Renal pelvis (tissue), 4 donors: Measurements from ENCODE around the gene EHD1. TPM values are rescaled to one million over a fixed set of nuclear protein-coding genes. Genes with fewer than 3 reads are reported as not detected.
A peak's percentile ranks its signal among the peaks of the same experiment; 100 is the strongest.
"Not testable (repeated sequence)": the region's sequence is repeated elsewhere in the genome, so short reads cannot be mapped to it uniquely, and the experiment has no call there.

ENCODE experiments used
- DNase-seq: peaks from one replicate; pipeline ENCODE4 v3.0.0-alpha.2; 2013
- polyA plus RNA-seq, 3 donors: library from polyadenylated mRNA; unstranded; fragments of 120-200 nt; gene quantifications; one replicate each; pipeline ENCODE4 v1.2.1, GENCODE V29; 2013; ENCODE audit not compliant: insufficient read length in 3 of 3

The EHD1 gene
- polyA plus RNA-seq, 3 donors, result 61.6 to 73.4 (median 68.3) TPM

DNA sequence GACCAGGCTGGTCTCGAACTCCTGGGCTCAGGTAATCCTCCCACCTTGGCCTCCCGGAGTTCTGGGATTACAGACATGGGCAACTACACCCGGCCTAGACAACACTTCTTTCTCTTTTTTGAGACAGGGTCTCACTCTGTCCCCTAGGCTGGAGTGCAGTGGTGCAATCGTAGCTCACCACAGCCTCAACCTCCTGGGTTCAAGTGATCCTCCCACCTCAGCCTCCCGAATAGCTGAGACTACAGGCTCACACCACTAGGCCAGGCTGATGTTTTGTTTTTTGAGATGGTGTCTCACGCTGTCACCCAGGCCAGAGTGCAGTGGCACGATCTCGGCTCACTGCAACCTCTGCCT is 32.7 kb downstream of the EHD1 start:
- not testable (repeated sequence) for DNase-seq

DNA sequence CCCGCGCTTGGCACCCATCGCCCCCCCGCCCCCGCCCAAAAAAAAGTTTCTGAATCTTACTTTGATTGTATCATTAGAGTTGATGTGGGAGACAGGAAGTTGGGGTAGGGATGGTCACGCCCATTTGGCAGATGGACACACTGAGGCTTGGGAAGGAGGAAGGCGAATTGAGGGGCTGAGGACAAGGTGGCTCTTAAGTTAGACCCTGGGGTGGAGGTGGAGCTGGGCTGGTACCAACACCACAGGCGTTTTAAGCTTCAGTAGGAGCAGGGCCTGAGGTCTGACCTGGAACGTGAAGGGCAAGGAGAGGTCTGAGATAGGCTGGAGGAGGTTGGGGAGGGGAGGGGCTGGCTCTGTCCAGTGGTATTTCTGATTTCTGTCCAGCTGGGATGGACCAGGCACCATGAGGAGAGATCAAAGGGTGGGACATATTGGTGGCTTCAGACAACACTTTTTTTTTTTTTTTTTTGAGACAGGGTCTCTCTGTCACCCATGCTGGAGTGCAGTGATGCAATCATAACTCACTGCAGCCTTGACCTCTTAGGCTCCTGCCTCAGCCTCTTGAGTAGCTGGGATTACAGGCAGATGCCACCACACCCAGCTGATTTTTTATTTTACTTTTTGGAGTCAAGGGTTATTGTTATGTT is 33.2 kb downstream of the EHD1 start:
- no peak for DNase-seq

DNA sequence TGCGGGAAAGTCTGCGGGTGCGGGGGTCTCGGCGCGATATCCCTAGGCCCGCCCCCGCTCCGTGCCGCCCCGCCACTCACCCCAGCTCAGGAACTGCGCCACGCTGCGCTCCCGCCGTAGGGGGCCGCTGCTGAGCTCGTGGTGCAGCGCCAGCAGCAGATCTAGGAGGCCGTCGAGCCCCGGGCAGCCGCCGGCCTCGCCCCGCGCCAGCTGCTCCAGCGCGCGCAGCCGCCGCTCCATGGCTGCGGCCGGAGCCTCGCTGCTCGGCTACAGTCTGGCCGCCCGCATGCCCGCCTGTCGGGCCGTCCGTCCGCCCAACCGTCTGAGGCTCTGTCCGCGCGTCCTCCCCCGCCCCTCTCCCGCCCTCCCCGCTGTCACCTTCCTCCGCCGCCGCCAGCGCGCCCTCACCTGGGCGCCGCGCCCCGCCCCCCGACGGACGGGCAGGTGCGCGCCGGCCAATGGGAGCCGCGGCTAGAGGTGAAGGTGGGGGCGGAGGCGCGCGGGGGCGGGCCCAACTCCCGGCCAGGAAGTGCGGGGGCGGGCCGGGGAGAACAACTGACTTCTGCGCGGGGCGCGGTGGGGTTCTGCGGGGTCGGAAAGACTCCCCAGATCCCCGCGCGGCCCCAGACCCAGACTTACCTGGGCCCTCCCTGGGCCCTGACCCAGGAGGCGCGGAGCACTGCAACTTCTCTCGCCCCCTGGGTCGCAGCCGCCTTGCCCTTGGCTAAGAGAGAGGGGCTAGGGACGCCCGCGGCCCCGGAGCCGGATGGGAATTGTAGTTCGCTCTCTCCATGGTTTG is 33.9 kb downstream of the EHD1 start, which contains the start of gene CDC42BPG:
TSS of gene CDC42BPG (minus strand) at position 324 of the 799 bp plus-strand sequence. CDS start at position 240, 84 bp downstream.
- peak; percentile 67 for DNase-seq

DNA sequence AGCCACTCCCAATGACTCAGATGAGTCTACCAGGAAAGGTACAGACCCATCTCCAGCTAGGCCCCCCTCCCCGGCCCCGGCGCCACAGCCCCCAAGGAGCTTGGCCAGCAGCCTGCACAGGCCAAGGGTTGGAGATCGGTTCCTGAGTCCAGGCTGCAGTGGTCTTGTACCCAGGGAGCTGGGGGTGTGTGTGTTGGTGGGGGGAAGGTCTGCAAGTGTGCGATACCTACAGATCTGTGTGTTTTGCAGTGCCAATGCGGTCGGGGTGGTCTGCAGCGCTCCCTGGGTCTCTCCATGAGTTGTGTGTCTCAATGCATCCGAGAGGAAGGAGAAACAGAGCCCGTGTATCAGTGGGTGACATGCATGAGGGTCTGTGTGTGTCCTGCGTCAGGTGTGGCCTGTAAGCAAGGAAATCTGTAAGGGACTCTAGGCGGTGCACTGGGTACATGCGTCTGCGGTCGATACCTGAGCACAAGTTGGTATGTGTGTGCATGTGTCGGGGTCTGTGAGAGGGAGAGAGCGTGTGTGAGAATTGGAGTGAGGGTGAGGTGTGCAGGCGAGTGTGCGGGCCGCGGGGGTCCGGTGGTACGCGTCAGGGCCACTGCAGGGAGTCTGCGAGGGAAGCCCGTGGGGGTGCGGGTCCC is 34.6 kb downstream of the EHD1 start:
- DNase-seq, result no peak

DNA sequence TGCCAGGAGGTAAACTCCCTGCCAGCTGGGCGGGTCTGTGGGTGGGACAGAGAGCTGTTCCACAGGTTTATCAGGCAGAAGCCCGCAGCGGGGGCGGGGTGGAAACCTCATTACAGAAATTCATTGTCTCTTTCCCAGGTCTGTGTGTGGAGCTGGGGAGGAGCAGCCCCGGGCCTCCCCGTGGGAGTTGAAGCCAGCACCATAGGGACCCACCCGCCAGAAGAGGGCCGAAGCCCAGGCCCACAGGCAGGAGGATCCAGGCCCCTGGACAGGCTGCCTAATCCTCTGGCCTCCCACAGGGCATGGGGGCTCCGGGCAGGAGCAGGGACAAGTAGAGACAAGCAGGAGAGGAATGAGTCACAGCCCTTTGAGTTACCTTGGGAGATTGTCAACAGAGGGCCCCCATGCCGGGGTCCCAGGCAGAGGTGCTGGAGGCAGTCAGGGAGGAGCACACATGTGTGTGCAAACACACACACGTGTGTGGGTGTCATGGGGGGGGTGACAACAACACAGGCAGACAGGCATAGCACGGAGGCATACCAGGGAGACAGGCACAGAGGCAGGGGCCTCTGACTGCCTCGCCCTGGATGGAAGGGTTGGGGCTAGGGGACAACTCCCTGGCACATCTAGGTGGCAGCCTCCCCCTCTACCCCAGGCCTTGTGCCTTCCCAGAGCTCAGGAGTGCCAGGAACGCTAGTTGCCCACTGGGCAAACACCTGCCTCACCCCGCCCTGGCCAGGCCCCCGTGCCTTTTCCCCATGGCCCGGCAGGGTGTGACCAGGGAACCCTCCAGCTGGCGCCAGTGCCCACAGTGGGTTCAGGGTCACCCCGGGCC is 35.4 kb downstream of the EHD1 start:
- no peak for DNase-seq

DNA sequence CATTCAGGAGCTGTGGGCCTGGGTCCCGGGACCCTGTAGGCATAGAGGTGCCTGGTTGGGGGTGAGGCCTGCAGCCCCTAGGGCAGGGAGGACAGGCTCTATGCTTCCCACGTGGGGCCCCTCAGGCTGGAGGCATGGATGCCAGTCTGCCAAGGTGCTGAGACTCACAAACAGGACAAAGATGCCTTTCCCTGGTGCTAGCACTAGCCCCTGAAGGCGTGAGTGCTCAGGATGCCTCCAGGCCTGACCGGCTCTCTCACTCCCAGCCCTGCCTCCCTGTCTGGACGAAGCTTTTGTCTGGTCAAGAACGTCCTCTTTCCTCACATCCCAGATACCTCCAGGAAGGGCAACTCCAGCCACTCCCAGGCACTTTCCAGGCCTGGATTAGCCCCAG is 36.1 kb downstream of the EHD1 start:
- no peak for DNase-seq

DNA sequence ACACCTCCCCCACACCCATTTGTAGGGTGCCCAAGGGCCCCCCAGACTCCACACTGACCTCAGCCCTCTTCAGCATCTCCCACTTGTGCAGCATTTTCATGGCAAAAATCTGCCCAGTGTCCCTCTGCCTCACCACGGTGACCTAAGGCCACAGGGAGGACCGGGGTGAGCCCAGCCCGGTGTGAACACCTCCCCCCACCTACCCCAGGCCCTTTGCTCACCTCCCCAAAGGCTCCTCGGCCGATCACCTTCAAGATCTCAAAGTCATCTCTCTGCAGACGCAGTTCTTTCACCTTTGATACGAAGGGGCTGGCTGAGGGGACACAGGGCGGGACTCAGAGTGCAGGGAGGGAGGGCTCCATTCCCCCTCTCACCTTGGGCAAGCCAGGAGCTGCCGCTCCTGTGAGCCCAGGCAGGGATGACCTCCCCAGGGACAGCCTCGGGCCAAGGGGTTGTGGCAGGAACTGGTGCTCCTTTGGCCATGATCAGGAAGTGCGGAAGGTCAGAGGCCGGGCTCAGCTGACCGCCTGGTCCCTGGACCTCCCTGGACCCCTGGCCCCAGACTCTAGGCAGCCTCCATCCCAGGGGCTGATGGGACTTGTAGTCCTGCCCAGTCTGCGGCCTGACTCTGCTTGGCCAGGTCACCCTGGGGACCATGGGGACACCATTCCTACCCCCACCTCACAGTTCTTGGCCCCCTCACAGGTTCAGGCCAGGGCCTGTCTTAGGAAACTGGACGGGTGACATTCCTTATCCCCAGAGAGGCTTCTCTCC is 36.6 kb downstream of the EHD1 start:
- no peak for DNase-seq

DNA sequence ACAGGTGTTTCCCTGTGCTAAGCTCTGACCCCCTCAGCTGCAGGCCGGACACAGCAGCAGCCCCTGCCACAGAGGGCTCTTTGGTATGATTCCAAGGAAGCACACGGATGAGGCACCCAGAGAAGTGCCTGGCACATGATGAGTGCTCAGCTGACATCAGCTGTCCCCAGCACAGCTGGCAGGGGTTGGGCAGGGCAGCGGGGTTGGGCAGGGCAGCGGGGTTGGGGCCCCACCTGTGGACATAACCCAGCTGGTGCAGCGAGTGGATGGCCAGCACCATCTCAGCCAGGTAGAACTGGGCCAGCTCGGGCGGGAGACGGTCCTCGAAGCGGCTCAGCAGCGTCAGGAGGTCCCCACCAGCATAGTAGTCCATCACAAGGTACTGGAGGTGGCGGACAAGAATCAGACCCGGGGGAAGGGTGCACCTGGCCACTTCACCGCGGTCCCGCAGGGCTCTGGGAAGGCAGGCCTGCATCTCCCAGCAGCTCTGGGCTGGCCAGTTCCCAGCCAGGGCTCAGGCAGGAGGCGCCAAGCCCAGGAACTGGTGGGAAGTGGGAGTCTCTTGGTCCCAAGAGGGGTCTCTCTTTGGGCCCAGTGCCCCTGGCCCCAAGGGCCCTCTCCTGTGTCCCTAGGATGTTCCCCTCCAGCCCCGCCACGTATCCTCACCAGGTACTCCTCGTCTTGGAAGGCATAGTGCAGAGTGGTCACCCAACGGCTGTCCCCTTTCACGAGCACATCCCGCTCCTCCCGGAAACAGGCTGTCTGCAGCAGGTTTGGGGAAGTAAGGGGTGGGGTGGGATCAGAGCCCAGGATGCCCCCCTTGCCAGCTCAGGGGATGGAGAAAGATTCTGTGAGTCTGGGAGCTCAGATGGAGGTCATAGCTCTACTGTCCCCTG is 38.3 kb downstream of the EHD1 start:
- DNase-seq, result no peak

DNA sequence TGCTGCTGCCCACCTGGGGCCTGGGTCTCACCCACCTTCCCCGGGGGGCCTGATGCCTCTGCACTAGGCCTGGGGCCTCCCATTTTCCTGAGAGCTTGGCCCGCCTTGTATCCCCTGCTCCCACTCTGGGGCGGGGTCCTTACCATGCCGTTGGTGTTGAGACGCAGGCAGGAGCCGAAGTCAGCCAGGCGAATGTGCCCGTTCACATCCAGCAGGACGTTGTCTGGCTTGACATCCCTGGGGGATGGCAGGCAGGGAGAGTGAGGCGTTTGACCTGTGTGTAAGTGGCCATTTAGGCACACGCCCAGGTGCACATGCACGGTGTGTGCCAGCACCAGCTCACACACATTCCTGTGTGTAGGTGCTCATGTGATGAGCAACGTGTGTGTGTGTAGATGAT is 39.1 kb downstream of the EHD1 start:
- DNase-seq, result no peak

DNA sequence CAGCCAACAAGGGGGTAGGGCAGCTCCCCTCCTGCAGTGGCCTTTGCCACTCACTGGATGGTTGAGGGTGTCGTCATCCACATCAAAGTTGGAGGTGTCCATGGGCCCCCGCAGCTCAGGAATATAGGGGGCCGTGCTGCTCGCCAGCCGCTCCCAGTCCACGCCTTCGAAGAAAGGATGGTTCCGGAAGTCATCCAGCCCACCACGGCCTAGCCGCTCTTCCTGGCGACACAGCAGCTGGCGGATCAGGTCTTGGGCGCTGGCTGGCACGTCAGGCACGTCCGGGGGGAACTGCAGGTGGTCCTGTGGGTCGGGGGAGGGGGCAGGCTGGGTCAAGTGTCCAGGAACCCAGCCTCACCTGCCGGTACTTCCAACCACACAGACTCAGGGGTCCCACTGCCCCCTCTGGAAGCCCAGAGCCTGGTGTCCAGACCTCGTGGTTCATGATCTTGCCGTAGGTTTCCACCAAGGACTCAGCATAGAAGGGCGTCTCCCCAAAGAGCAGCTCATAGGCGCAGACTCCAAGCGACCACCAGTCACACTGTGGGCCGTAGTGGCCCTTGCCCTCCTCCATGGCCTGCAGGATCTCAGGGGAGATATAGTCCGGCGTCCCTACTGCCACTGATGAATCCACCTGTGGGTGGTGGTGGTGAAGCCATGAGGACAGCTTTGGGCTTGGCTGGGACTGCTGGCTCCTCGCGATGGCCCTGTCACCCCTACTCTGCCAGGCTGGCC is 39.7 kb downstream of the EHD1 start:
- DNase-seq, result no peak

DNA sequence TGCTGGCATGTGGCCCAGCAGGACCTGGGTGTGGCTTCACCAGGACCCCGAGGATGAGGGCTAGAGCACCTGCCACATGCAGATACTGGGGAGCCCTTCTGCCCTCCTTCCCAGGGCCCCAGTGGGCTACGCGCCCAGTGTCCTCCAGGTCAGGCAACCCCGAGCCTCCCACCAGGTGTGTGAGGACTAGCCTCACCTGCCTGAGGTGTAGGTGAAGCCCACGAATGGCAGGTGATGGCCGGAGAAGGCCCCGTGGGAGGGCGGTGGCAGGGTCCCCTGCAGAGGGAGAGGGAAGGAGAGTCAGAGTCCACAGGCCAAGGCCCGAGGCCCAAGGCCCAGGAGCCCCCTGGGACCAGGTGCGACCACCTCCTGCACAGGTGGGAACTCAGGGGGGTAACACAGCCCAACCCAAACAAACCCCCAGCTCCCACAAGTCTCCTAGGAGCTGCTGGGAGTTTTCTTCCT is 40.5 kb downstream of the EHD1 start:
- no peak for DNase-seq

DNA sequence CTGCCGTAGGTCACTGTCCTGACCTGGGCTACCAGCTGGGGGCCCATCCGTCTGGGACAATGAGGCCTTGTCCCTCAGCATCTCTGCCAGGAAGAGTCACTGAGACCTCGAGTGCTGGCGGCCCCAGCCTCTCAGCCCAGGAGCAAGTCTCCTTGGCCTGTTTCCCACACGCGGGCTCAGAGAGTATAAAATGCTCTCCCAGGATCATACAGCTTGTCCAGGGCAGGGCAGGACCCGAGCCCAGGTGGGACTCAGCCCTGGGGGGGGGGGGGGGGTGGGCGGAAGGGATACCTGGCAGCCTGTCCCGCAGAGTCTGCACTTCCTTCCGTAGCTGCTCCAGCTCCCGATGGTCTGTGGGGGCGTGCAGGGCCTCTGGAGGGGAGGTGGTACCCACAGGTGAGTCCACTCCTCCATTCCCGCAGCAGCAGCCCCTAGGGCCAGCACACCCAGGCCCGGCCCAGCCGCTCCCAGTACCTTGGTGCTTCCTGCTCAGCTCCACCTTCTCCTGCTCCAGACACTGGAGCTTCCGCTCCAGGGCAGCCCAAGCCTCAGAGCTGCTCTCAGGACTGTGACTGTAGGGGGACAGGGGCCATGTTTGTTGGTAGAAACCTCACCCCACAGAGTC is 41.9 kb downstream of the EHD1 start:
- no peak for DNase-seq

DNA sequence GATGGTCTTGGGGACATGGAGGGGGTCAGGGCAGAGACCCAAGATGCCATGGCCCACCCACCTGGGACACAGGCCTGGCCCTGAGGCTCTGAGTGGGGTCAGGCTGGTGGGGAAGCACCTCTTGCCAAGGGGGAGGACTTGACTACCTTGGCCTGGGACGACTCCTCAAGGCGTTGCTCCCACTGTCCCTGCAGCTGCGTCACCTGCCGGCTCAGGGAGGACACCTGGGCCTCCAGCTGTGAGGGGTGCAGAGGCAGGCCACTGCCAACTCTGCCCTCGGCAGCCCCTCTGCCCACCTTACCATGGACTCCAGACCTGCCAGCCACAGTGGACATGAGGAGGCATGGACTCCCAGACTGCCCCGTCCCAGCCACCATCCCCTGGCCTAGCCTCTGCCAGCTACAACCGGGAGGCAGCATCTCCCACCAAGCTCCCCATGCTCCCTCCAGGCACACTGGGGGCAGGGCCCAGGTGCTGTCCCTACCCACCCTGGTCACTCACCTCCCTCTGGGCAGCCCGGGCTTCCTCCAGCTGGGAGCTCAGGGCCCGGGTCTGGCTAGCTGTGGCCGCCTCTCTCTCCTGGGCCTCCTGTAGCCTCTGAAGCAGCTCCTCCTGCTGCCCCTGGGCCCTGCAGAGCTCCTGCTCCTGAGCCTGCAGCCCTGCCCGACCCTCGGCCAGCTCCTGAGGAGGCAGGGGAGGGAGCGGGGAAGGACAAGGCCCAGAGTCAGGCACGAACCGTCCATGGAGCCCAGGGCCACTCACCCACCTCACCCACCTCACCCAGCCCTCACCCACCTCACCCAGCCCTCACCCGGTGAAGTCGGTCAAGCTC is 42.6 kb downstream of the EHD1 start:
- no peak for DNase-seq

DNA sequence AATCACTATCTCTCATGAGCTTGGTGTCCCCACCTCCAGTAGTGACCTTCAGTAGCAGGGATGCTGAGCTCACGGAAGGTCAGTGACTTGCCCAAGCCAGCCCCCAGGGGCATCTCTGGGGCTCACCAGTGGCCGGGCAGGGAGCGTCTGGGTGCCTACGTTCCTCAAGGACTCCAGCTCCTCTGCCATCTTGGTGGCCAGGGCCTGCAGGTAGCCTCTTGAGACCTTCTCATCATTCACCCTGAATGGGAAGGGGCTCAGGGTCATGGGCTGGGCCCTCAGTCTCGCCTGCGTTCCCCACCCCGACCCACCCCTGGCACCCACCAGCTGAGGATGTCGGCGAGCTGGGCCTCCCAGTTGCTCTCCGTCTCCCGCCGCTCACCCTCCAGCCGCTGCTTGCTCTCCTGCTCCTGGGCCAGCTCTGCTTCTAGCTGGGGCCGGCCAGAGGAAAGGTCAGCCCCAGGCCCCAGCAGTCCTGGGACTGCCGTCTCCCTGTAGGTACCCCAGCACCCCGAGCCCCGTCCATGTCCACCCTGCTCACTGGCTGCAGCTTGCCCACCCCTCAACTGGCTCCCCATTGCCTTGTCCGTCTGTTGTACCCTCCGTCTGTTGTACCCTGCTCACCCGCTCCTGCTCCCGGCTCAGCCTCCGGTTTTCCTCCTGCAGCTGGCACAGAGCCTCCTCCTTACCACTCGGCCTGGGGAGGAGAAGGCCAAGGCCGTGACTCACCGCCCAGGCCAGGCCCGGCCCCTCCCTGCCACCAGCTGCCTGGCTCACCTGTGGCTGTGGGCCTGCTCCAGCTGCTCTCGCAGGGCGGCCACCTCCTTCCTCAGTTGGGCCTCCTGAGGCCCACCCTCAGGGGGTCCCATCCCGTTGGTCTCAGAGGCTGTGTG is 43.5 kb downstream of the EHD1 start:
- no peak for DNase-seq

DNA sequence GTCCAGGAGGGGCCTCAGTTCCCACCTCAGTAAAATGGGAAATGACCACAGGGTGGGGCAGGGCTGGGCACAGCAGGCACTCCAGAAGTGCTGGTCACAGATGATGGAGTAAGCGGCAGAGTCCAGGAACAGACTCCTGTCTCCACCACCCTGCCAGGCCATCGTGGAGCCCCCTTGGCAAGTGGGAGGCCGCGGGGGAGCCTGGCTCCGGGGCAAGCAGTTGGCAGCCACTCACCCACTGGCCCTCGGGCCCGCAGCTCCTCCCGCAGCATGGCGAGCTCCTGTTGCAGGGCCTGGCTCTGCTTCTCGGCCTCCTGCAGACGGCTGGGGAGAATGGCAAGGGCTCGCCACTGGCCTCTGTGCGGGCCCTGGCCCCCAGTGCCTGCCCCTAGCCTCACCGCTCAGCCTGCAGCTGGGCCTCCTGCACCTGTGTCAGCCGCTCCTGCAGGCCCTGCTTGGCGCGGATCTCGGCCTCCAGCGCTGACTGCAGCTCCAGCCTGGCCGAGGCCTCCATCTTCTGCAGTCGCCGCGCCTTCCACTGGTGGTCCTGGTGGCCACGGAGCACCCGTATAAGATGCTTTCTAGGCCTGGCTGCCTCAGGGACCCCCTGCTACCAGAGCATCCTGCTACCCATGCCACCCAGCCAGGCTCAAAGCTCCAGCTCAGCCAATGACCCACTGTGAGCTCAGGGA is 44.2 kb downstream of the EHD1 start:
- no peak for DNase-seq

DNA sequence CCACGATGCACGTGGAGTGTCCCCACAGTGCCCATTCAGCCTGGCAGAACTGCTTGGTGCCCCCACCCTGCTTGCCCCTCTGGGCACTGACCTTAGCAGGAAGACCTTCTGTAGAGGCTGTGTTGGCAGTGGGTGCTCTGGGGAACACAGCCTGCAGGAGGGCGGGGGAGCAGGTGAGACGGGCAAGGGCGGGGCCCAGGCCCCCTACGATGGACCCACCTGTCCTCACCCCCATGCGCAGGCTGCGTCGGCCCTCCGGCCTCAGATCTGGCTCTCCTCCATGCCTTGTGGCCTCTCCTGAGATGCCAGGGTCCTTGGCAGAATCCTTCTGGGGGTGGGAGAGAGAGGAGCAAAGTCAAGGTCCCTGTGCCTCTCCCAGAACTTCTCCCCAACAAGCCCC is 44.9 kb downstream of the EHD1 start:
- no peak for DNase-seq

DNA sequence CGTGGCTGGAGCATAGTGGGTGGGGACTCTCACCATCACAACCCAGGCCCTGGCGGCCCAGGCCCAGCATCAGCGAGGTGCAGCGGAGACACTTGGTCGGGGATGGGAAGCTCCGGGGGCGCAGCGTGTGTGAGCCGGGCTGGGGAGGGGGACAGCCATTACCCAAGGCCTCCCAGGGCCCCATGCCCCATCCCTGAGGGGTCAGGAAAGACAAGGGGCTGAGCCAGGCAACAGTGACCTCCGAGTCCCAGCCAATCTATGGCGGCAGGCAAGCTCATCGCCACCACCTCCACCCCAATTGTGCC is 45.3 kb downstream of the EHD1 start:
- DNase-seq, result no peak
